SK-N-SH treated with all-trans-retinoic acid at 6 μM for 48 hours (cell line): ENCODE data around the gene TMEM59.

Experiments used
- ARNTL ChIP-seq: fragments of 450-650 bp; formaldehyde crosslinking; IDR thresholded peaks from 2 replicates; pipeline ENCODE4 v1.5.0; 2020; ENCODE audit warnings: low read depth, mild to moderate bottlenecking, moderate library complexity, borderline replicate concordance
- CSRNP3 ChIP-seq: fragments of 250-450 bp; sonication (Bioruptor Pico); IDR thresholded peaks from 2 replicates; pipeline ENCODE4 v1.5.1; 2021; ENCODE audit warnings: mild to moderate bottlenecking, moderate library complexity
- ISL1 ChIP-seq: fragments of 250-450 bp; sonication (Bioruptor Pico); IDR thresholded peaks from 2 replicates; pipeline ENCODE4 v2.1.2; 2022; ENCODE audit warnings: mild to moderate bottlenecking, moderate library complexity
- OSR1 ChIP-seq: fragments of 250-450 bp; sonication (Bioruptor Pico); IDR thresholded peaks from 2 replicates; pipeline ENCODE4 v1.8.0; 2022; ENCODE audit warnings: moderate library complexity, mild to moderate bottlenecking, inconsistent platforms
- PATZ1 ChIP-seq: fragments of 250-450 bp; sonication (Bioruptor Pico); IDR thresholded peaks from 2 replicates; pipeline ENCODE4 v1.8.0; 2020; ENCODE audit warnings: mild to moderate bottlenecking, moderate library complexity, borderline replicate concordance
- POU6F1 ChIP-seq: fragments of 250-450 bp; sonication (Bioruptor Pico); IDR thresholded peaks from 2 replicates; pipeline ENCODE4 v1.8.0; 2021; ENCODE audit warnings: low read depth, mild to moderate bottlenecking, moderate library complexity, borderline replicate concordance
- ZC3H10 ChIP-seq: fragments of 250-450 bp; sonication (Bioruptor Pico); IDR thresholded peaks from 2 replicates; pipeline ENCODE4 v1.5.1; 2021; ENCODE audit warnings: mild to moderate bottlenecking, moderate library complexity
- ZFP3 ChIP-seq: fragments of 250-450 bp; sonication (Bioruptor Pico); IDR thresholded peaks from 2 replicates; pipeline ENCODE4 v1.5.0; 2020; ENCODE audit warnings: mild to moderate bottlenecking, moderate library complexity
- ZFP30 ChIP-seq: fragments of 450-650 bp; formaldehyde crosslinking; IDR thresholded peaks from 2 replicates; pipeline ENCODE4 v1.5.0; 2022; ENCODE audit warnings: mild to moderate bottlenecking, moderate library complexity
- ZNF565 ChIP-seq: fragments of 450-650 bp; formaldehyde crosslinking; conservative IDR thresholded peaks from 2 replicates; pipeline ENCODE4 v1.5.0; 2020; ENCODE audit warnings: low read depth, mild to moderate bottlenecking, moderate library complexity

- TF ChIP-seq ZFP30 (no peak), PATZ1 (CRISPR knock-in tag) (no peak), ISL1 (CRISPR knock-in tag) (no peak), OSR1 (CRISPR knock-in tag) (no peak), POU6F1 (CRISPR knock-in tag) (no peak), ZNF565 (CRISPR knock-in tag) (no peak), CSRNP3 (no peak), ZC3H10 (CRISPR knock-in tag) (no peak), ZFP3 (CRISPR knock-in tag) (no peak), ARNTL (no peak)
Measured at GRCh38 chr1:54006508-54006907, 46.5 kb downstream of the TMEM59 start.
